Heart left ventricle (tissue), 13 donors: ENCODE results near the gene DNAJC10.

ENCODE experiments used
- CTCF ChIP-seq, 12 donors: fragments of 200-600 bp; sonication (generic) in 4 of 12; IDR thresholded peaks; one replicate each; pipeline versions ENCODE4 v1.5.0 to v1.8.0; 2018 to 2022; ENCODE audit warnings: antibody characterized with exemption in 12 of 12, mild to moderate bottlenecking in 5 of 12
- POLR2A ChIP-seq, 2 donors: fragments of 450-650 bp; IDR thresholded peaks; one replicate each; pipeline ENCODE4 v1.6.1; 2017; ENCODE audit warnings: antibody characterized with exemption in 2 of 2, mild to moderate bottlenecking in 2 of 2, moderate library complexity in 2 of 2
- donor health status: ischemic (EF 13 %, LVEDD 7.1; RV severe dilation, severe dysfunction).
- donor health status: DM: no; HTN: yes; CAD: no.
- donor health status: DM: no; HTN: no; CAD: no.
- donor health status: ischemic (EF 25% LVEDD 6.9; RV normal size, moderate dysfunction).
- donor health status: ischemic (EF 25% LVEDD 5.7; RV mildly dilated, moderate dysfunction).
- donor health status: ischemic (EF 35%, LVEDD 5.7; RV mildly dilated, moderate dysfunction).
- donor health status: nonischemic (EF 11% LVEDD 7.7; RV severe dilation, severe dysfunction).
- donor health status: DM: yes; HTN: yes; CAD: no.
- donor health status: PGD.
- donor health status: ischemic (EF 29% LVEDD 5.4; RV normal size, mild dysfunction).
- donor health status: nonischemic (EF 23%, LVEDD 6.1; RV moderate dilation, normal function).

DNA sequence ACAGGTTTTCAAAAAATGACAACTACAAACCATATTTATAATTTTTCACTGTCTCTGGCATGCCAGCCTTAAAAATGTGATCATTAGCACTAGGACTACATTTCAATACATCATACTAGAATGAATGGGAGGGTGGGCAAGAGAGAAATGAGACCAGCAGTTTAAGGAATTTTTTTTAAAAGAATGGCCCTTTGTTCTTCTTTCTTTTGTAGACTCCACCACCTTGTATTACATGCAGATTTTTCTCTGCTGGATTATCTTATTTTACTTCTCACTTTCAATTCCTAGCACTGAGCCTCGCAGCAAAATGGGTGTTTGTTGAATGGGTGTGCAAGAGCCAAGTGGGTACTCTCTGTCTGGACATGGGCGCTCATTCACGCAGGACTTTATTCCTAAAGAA is 110.4 kb downstream of the DNAJC10 start:
- TF ChIP-seq CTCF (IDR thresholded peaks at IDR 0.05) (no peak), POLR2A (IDR thresholded peaks at IDR 0.05) (no peak)
